NCI-H1694 treated with DMSO at 0.1 percent for 48 hours (cell line): ENCODE results near the gene MUC5B.
"Not testable (repeated sequence)": the region's sequence is repeated elsewhere in the genome, so short reads cannot be mapped to it uniquely, and the experiment has no call there.

ENCODE experiments used
- DNase-seq: peaks from one replicate; lab custom pipeline; 2025; lab: John Stamatoyannopoulos, UW

The MUC5B gene

DNA sequence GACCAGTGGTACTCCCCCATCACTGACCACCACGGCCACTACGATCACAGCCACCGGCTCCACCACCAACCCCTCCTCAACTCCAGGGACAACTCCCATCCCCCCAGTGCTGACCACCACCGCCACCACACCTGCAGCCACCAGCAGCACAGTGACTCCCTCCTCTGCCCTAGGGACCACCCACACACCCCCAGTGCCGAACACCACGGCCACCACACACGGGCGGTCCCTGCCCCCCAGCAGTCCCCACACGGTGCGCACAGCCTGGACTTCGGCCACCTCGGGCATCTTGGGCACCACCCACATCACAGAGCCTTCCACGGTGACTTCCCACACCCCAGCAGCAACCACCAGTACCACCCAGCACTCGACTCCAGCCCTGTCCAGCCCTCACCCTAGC, 24.2 kb downstream of the MUC5B start:
- not testable (repeated sequence) for DNase-seq

DNA sequence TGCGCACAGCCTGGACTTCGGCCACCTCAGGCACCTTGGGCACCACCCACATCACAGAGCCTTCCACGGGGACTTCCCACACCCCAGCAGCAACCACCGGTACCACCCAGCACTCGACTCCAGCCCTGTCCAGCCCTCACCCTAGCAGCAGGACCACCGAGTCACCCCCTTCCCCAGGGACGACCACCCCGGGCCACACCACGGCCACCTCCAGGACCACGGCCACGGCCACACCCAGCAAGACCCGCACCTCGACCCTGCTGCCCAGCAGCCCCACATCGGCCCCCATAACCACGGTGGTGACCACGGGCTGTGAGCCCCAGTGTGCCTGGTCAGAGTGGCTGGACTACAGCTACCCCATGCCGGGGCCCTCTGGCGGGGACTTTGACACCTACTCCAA, 26.1 kb downstream of the MUC5B start:
- DNase-seq, result not testable (repeated sequence)

DNA sequence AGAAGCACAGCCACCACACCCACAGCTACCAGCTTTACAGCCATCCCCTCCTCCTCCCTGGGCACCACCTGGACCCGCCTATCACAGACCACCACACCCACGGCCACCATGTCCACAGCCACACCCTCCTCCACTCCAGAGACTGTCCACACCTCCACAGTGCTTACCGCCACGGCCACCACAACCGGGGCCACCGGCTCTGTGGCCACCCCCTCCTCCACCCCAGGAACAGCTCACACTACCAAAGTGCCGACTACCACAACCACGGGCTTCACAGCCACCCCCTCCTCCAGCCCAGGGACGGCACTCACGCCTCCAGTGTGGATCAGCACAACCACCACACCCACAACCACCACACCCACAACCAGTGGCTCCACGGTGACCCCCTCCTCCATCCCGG, 27.5 kb downstream of the MUC5B start:
- DNase-seq, result not testable (repeated sequence)

DNA sequence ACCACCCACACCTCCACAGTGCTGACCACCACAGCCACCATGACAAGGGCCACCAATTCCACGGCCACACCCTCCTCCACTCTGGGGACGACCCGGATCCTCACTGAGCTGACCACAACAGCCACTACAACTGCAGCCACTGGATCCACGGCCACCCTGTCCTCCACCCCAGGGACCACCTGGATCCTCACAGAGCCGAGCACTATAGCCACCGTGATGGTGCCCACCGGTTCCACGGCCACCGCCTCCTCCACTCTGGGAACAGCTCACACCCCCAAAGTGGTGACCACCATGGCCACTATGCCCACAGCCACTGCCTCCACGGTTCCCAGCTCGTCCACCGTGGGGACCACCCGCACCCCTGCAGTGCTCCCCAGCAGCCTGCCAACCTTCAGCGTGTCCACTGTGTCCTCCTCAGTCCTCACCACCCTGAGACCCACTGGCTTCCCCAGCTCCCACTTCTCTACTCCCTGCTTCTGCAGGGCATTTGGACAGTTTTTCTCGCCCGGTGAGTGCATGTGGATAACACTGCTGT, 28.4 kb downstream of the MUC5B start:
- DNase-seq, result no peak

DNA sequence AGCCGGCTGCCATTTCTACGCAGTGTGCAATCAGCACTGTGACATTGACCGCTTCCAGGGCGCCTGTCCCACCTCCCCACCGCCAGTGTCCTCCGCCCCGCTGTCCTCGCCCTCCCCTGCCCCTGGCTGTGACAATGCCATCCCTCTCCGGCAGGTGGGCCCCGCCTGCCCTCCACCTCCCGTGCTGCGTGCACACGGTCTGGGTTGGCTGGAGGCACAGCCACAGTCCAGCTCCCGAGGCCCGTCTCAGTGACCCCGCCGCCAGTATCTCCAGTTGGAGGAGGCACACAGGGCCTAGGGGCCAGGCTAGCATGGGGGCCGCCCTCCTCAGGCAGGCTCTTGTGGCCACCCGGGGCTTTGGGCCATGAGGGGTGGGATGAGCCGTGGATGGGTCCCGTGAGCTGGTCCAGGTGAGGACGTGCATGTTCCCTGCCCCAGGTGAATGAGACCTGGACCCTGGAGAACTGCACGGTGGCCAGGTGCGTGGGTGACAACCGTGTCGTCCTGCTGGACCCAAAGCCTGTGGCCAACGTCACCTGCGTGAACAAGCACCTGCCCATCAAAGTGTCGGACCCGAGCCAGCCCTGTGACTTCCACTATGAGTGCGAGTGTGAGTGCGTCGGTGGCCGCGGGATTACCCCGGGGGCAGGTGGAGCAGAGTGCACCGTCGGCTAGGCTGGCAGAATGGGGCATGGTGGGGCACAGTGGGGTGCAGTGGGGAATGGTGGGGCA, 29.7 kb downstream of the MUC5B start:
- DNase-seq, result no peak

DNA sequence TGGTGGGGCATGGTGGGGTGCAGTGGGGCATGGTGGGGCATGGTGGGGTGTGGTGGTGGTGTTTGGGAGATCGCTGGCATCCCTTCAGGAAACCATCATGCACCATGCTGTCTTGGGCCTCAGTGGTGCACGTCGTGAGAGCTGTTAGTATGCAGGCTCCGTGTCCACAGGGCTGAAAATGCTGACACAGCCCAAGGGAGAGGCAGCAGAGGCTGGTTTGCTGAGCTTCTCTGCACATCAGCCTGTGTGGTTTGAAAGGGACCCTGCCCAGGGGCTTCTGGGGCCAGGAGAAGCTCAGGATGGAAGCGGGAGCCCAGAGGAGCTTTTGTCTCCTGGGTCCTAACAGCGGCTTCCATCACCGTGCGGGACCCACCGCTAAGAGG, 30.2 kb downstream of the MUC5B start:
- no peak for DNase-seq

DNA sequence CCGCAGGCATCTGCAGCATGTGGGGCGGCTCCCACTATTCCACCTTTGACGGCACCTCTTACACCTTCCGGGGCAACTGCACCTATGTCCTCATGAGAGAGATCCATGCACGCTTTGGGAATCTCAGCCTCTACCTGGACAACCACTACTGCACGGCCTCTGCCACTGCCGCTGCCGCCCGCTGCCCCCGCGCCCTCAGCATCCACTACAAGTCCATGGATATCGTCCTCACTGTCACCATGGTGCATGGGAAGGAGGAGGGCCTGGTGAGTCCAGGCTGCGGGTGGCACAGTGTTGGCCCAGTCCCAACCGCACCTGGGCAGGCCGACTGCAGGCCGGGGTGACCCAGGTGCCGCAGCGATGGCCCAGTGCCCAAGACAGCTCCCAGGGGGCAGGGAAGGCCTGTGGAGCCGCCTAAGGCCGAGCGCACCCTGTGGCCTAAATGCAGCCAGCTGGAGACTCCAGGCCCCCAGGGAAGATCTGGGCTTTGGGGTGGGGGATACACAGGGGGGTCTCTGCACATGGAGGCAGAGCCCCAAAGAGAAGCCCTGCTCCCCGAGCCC, 31.3 kb downstream of the MUC5B start:
- DNase-seq, result no peak

DNA sequence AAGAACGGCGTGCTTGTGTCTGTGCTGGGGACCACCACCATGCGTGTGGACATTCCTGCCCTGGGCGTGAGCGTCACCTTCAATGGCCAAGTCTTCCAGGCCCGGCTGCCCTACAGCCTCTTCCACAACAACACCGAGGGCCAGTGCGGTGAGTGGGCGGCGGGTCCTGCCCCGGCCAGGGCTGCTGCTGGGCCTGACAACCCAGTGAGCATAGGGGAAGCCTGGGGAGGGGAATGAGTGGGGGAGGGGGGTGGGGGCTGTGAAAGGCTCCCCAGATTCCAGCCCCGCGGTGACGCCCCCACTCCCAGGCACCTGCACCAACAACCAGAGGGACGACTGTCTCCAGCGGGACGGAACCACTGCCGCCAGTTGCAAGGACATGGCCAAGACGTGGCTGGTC, 31.9 kb downstream of the MUC5B start:
- DNase-seq, result no peak

DNA sequence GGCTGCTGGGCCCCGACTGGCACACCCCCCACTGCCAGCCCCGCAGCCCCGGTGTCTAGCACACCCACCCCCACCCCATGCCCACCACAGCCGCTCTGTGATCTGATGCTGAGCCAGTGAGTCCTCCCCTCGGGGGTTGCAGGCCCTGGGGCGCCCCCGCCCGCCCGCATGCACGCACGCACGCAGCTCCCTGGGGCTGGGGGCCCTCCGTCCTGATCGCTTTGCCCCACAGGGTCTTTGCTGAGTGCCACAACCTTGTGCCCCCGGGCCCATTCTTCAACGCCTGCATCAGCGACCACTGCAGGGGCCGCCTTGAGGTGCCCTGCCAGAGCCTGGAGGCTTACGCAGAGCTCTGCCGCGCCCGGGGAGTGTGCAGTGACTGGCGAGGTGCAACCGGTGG, 32.3 kb downstream of the MUC5B start:
- no peak for DNase-seq

DNA sequence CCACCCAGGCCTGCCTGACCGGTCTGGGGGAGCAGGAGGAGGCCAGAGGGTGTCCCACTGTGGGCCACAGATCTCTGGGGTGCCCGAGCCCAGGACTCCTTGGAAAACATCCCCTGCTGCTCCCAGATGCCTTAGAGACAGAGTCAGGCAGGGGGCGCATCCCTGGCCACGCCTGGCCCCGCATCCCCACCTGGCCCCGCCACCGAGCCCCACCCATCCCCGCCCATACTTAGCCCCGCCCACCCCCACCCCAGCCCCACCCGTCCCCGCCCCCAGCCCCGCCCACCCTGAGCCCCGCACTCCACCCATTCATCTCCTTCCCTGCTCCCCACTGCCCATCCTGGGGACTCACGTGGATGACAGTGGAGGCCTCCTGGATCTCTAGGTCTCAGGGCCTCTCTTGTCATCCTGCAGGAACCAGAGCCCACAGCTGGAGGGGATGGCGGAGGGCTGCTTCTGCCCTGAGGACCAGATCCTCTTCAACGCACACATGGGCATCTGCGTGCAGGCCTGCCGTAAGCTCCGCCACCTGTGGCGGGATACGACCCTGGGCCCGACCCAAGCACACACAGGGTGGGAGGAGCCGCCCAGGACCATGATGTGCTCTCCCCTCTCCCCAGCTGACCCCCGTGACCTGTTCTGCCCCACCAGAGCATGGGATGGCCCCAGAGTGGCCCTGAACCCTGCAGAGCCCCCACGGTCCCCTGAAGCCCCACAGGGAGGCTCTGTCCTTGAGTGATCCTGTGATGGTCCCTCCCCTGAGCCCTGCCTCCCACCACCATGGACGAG, 33.6 kb downstream of the MUC5B start:
- no peak for DNase-seq

DNA sequence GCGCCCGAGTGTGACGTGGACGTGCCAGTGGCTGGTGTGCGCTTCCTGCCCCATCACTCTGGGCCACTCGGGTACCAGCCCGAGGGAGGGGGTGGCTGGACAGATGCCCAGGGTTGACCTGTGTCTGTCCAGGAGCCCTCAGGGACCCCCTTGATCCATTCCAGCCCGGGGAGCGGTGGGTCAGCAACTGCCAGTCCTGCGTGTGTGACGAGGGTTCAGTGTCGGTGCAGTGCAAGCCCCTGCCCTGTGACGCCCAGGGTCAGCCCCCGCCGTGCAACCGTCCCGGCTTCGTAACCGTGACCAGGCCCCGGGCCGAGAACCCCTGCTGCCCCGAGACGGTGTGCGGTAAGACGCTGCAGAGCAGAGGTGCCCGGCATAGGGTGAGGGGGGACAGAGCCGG, 34.5 kb downstream of the MUC5B start:
- DNase-seq, result no peak

DNA sequence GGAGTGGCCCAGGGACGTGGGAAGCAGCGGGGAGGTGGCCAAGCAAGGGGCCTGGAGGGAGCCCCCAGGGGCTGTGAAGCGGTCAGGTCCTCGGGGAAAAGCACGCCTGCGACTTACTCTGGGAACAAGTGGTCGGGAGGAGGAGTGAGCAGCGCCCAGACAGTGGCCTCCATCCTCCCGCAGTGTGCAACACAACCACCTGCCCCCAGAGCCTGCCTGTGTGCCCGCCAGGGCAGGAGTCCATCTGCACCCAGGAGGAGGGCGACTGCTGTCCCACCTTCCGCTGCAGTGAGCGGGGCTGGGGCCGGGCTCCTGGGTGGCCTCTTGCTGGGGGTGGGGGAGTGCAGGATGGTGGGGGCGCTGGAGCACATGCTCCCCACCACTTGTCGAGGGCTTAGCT, 35.0 kb downstream of the MUC5B start:
- DNase-seq, result no peak

DNA sequence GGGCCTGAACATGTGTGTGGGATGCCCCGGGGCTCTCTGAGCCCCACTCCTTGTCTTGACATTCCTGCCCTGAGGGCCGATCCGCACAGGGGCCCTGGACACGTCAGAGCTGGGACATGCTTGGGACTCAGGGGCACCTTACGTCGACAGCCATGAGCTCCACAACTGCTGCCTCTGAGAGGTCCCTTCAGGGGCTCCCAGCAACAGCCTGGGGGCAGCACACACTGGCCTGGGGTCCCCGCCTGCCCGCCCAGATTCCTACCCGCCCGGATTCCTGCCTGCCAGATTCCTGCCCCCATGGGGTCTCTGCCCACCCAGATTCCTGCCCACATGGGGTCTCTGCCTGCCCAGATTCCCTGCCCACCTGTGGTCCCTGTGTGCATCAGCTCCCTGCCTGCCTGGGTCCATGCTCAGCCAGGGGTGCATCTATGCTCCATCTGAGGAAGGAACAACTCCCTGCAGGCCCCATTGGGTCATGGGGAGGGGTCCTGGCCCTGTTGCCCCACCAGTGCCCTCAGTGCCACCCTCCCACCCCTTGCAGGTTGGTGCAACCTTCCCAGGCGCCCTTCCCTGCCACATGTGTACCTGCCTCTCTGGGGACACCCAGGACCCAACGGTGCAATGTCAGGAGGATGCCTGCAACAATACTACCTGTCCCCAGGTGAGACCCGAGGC, 35.7 kb downstream of the MUC5B start:
- no peak for DNase-seq

DNA sequence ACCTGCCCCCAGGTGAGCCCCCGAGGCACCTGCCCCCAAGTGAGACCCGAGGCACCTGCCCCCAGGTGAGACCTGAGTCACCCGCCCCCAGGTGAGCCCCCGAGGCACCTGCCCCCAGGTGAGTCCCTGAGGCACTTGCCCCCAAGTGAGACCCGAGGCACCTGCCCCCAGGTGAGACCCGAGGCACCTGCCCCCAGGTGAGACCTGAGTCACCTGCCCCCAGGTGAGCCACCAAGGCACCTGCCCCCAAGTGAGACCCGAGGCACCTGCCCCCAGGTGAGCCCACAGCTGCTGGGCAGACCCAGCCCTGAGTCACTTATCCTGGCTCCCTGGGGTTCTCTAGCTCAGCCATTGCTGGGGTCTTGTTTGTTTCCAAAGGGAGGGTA, 36.2 kb downstream of the MUC5B start:
- DNase-seq, result no peak

DNA sequence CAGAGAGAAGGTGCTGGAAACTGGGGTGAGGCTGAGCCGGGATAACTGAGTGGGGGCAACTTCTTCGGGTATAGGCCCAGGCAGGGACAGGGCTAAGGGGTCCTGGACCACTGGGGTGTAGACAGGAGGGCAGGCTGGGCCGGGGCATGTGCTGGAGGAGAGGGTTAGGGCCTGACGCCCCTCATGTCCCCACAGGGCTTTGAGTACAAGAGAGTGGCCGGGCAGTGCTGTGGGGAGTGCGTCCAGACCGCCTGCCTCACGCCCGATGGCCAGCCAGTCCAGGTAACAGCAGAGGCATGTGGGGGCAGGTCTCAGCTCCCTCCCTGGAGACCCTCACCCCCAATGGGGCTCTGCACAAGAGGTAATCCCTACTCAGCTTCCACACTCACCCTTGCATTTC, 36.7 kb downstream of the MUC5B start:
- no peak for DNase-seq

DNA sequence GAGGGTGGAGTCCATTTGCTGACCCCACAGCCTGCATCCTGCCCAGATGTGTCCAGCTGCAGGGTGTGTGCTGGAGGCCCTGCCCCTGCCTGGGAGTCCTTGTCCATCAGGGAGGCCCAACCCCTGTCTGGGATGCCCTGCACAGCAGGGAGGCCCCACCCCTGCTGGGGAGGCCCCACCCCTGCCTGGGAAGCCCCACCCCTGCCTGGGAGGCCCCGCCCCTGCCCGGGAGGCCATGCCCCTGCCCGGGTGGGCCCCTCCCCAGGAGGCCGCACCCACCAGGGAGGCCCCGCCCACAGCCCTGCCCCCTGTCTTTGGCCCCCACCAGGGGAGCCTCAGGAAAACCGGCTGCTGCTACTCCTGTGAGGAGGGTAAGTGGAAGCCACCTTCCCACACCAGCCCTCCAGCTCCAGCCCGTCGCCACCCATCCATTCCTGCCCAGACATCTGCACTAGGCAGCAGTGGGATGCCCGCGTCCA, 37.2 kb downstream of the MUC5B start:
- DNase-seq, result no peak

DNA sequence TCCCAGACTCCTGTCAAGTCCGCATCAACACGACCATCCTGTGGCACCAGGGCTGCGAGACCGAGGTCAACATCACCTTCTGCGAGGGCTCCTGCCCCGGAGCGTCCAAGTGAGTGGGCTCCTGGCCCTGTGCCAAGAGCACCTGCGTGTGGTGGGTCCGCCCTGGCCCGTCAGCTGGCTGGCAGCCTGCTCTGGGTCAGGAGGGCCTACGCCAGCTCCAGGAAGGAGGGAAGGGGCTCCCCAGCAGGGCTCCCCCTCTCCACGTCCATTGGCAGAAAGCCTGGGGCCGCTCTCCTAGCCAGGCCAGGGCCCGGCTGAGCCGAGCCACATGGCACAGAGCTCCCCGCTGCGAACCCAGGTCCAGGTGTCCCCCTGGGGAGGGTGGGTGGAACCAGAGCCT, 37.8 kb downstream of the MUC5B start:
- DNase-seq, result no peak

DNA sequence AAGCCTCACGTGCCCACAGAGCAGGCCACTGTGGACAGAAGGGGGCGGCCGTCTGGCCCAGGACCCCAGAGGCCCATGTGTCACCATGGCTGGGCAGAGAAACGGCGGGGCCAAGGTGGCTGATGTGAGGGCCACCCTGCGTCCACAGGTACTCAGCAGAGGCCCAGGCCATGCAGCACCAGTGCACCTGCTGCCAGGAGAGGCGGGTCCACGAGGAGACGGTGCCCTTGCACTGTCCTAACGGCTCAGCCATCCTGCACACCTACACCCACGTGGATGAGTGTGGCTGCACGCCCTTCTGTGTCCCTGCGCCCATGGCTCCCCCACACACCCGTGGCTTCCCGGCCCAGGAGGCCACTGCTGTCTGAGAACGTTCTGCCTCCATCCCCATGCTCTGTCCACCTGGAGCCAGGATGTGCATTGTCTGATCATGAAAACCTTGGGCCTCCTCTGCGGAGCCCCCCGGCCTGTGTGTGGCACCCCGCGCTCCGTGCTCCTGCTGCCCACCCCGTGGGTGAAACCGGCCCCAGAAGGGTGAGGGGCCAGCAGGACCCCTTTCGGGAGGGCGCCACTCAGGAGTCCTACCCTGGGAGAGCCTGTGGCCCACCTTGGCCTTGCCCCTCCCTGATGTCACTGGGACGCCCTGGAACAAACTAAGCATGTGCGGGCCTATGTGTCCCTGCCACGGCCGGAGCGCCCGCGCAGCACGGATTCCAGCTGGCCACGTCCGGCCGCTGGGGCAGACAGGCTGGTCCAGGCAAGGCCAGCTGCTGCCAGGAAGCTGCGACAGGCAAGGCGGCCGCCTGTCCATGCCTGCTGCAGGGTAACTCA, 38.6 kb downstream of the MUC5B start:
- DNase-seq, result no peak

DNA sequence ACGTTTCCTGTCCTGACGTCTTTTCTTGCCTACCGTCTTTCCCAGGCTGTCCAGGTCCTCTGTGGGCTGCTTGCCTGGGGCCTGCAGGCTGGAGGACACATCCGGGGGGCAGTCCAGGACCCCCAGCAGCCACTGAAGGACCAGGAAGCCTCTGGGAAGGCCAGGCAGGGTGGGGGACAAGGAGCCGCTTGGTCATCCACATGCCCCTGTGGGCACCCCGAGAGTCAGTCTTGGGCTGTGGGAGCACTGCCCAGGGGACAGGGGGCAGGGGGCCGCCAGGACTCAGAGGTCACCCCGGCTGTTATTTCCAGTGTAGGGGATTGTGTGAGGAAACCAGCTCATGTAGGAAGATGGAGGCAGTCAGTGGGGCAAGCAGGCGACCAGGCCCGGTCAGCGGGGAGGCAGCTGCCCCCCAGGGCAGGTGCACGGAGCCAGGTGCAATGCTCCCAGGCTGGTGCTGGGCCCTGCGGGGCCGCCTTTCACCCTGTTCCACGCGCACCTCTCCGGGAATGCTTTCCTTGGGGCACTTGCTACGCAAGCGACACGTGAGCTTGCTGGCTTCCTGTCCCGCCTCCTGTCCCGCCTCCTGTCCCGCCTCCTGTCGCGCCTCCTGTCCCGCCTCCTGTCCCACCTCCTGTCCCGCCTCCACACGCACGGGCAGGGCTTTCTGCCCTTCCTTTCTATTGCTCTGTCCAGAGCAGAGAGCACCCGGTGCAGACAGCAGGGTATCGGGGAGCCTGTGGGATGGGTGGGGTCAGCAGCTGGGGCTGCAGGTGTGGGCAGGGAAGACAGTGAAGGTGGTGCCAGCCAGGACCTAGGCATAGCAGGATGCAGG, 39.5 kb downstream of the MUC5B start:
- DNase-seq, result peak; percentile 48

DNA sequence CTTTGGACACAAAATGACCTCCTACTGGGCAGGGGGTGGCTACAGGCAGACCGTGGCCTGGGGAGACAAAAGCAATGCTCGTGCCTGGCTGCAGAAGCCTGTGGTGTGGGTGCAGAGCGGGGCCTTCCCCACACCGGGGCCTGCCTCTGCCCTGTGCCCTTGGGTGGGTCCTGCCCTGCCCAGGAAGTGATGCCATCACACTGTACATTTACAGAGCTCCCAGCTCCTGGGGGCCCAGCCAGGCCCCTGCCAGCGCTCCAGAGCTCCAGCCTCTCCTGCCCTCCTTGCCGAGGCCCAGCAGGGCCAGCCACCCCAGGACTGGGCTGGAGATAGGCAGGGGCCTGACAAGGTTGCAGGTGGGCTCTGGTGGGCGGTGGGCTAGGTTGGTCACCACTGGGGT, 40.1 kb downstream of the MUC5B start:
- DNase-seq, result no peak

DNA sequence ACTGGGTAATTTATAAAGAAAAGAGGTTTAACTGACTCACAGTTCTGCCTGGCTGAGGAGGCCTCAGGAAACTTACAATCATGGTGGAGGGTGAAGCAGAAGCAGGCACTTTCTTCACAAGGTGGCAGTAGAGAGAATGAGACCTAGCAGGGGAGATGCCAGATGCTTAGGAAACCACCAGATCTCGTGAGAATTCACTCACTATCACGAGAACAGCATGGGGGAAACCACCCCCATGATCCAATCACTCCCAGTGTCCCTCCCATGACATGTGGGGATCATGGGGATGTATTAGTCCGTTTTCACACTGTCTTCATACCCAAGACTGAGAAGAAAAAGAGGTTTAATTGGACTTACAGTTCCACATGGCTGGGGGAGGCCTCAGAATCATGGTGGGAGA, 41.6 kb downstream of the MUC5B start:
- DNase-seq, result peak; percentile 20
